HepG2 (cell line): Measurements from ENCODE around the gene LDLRAD4.

Experiments
- ATF7 ChIP-seq, 2 experiments: fragments of 450-650 bp in 1 of 2; sonication (generic) in 1 of 2; formaldehyde crosslinking in 1 of 2; IDR thresholded peaks; 2 replicates each; pipeline versions ENCODE4 v1.4.0 to v1.6.1; 2016 to 2020; ENCODE audit warnings: antibody characterized with exemption in 1 of 2, mild to moderate bottlenecking in 1 of 2, missing genetic modification reagents in 1 of 2
- FOXP1 ChIP-seq, 2 experiments: fragments of 450-650 bp in 1 of 2; IDR thresholded peaks; 2 replicates each; pipeline ENCODE4 v1.6.1; 2017 to 2018; ENCODE audit warnings: antibody characterized with exemption in 1 of 2
- IRF9 ChIP-seq: sonication (generic); formaldehyde crosslinking; IDR thresholded peaks from 2 replicates; pipeline ENCODE4 v1.8.0; 2022; ENCODE audit warnings: missing genetic modification reagents, mild to moderate bottlenecking, borderline replicate concordance
- POLR2AphosphoS5 ChIP-seq: IDR thresholded peaks from 2 replicates; pipeline ENCODE4 v1.6.1; 2012; ENCODE audit warnings: low read depth, low read length
- TSC22D2 ChIP-seq: sonication (generic); formaldehyde crosslinking; IDR thresholded peaks from 2 replicates; pipeline ENCODE4 v1.5.1; 2020; ENCODE audit warnings: missing genetic modification reagents, mild to moderate bottlenecking, borderline replicate concordance
- U2AF2 ChIP-seq: fragments of 200-400 bp; formaldehyde crosslinking; IDR thresholded peaks from 2 replicates; pipeline ENCODE4 v1.6.1; 2017; ENCODE audit warnings: low read depth, mild to moderate bottlenecking, low read length
- ZNF326 ChIP-seq: sonication (generic); formaldehyde crosslinking; IDR thresholded peaks from 2 replicates; pipeline ENCODE4 v1.4.0; 2020; ENCODE audit warnings: missing genetic modification reagents, borderline replicate concordance
- ZNF367 ChIP-seq: sonication (generic); formaldehyde crosslinking; IDR thresholded peaks from 2 replicates; pipeline ENCODE4 v1.4.0; 2020; ENCODE audit warnings: missing genetic modification reagents, borderline replicate concordance
- ZNF691 ChIP-seq: sonication (generic); formaldehyde crosslinking; IDR thresholded peaks from 2 replicates; pipeline ENCODE4 v1.4.0; 2020; ENCODE audit warnings: missing genetic modification reagents, low read depth, mild to moderate bottlenecking, borderline replicate concordance
- ZNF782 ChIP-seq: sonication (generic); formaldehyde crosslinking; IDR thresholded peaks from 2 replicates; pipeline ENCODE4 v1.4.0; 2020; ENCODE audit warnings: missing genetic modification reagents, mild to moderate bottlenecking, borderline replicate concordance

GRCh38 chr18:13576598-13576997 is 358.0 kb downstream of the LDLRAD4 start:
- TF ChIP-seq POLR2AphosphoS5 (no peak), ATF7 (IDR thresholded peaks at IDR 0.05) (no peak), ATF7 (CRISPR knock-in tag; IDR thresholded peaks at IDR 0.05) (no peak), ZNF326 (no peak), TSC22D2 (no peak), FOXP1 (IDR thresholded peaks at IDR 0.05) (no peak), FOXP1 (CRISPR knock-in tag; IDR thresholded peaks at IDR 0.05) (no peak), ZNF782 (CRISPR knock-in tag) (no peak), U2AF2 (no peak), IRF9 (CRISPR knock-in tag) (no peak), ZNF367 (CRISPR knock-in tag) (no peak), ZNF691 (CRISPR knock-in tag) (no peak)
